Dendritic cell treated with granulocyte-macrophage colony-stimulating factor and Interleukin-4, amounts not matched to agents 40 ng/mL and 50 ng/mL, for 4 days (primary cell): ENCODE measurements around the gene CHI3L1.

Experiments used
- H3K27ac Mint-ChIP-seq: one replicate; pipeline ENCODE4 v1.8.0; 2022; ENCODE audit warnings: mild to moderate bottlenecking, mixed read lengths
- H3K27me3 Mint-ChIP-seq: one replicate; pipeline ENCODE4 v1.8.0; 2022; ENCODE audit warnings: mild to moderate bottlenecking, mixed read lengths
- H3K36me3 Mint-ChIP-seq: one replicate; pipeline ENCODE4 v1.8.0; 2022; ENCODE audit warnings: low read depth, mixed read lengths
- H3K4me1 Mint-ChIP-seq: one replicate; pipeline ENCODE4 v1.8.0; 2022; ENCODE audit warnings: low read depth, mixed read lengths
- H3K4me3 Mint-ChIP-seq: one replicate; pipeline ENCODE4 v1.8.0; 2022; ENCODE audit warnings: mild to moderate bottlenecking, moderate library complexity, mixed read lengths
- H3K9me3 Mint-ChIP-seq: one replicate; pipeline ENCODE4 v1.8.0; 2022; ENCODE audit warnings: mixed read lengths
- intact Hi-C: fragments of 100-400 bp; cut with micrococcal nuclease; formaldehyde crosslinking; loops from one replicate; pipeline ENCODE4 v1.15.0; 2022

Gene CHI3L1

GRCh38 chr1:203182387-203182953 is 4.0 kb downstream of the CHI3L1 start:
- H3K27me3 Mint-ChIP-seq: peaks cover 24% of the 10 kb centered on the region
- H3K4me3 Mint-ChIP-seq: no peak overlapping the region
- no peak overlapping the region for H3K27ac Mint-ChIP-seq
- H3K36me3 Mint-ChIP-seq: no peaks in the 10 kb centered on the region
- H3K9me3 Mint-ChIP-seq: no peaks in the 10 kb centered on the region
- intact Hi-C loops: no loop called here
- H3K4me1 Mint-ChIP-seq: peaks cover 43% of the 10 kb centered on the region

GRCh38 chr1:203181586-203182386 is 4.7 kb downstream of the CHI3L1 start:
- H3K27me3 Mint-ChIP-seq: peaks cover 24% of the 10 kb centered on the region
- H3K4me3 Mint-ChIP-seq: no peak overlapping the region
- H3K4me1 Mint-ChIP-seq: peaks cover 43% of the 10 kb centered on the region
- no peaks in the 10 kb centered on the region for H3K9me3 Mint-ChIP-seq
- intact Hi-C loops: no loop called here
- no peaks in the 10 kb centered on the region for H3K36me3 Mint-ChIP-seq
- no peak overlapping the region for H3K27ac Mint-ChIP-seq

- Mint-ChIP-seq H3K9me3 (no peaks in the 10 kb centered on the region), H3K27me3 (peaks cover 29% of the 10 kb centered on the region), H3K36me3 (no peaks in the 10 kb centered on the region), H3K4me1 (peaks cover 45% of the 10 kb centered on the region), H3K27ac (no peak overlapping the region), H3K4me3 (no peak overlapping the region)
- intact Hi-C loops: no loop called here
These were observed 5.7 kb downstream of the CHI3L1 start for GRCh38 chr1:203180611-203181330.

DNA sequence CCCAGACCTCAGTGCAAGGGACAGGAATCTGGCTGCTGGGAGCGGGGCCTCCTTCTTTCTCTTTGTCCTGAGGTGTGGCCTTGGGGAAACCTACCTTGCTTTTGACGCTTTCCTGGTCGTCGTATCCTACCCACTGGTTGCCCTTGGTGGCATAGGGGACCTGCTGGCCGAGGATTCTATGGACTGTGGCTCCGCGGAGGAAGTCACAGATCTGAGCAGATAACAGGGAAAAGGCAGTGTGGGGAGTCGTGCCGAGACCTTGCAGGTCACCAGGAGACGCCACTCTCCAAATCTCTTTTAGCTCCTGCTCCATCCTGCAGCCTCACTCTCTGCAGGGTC is 6.9 kb downstream of the CHI3L1 start:
- intact Hi-C loops: no loop called here
- Mint-ChIP-seq H3K36me3 (no peaks in the 10 kb centered on the region), H3K4me3 (no peak overlapping the region), H3K4me1 (peaks cover 57% of the 10 kb centered on the region), H3K27me3 (peaks cover 37% of the 10 kb centered on the region), H3K27ac (no peak overlapping the region), H3K9me3 (no peaks in the 10 kb centered on the region)

- H3K9me3 Mint-ChIP-seq: no peaks in the 10 kb centered on the region
- H3K27me3 Mint-ChIP-seq: peaks cover 38% of the 10 kb centered on the region
- no peak overlapping the region for H3K27ac Mint-ChIP-seq
- no peak overlapping the region for H3K4me3 Mint-ChIP-seq
- intact Hi-C loops: no loop called here
- H3K36me3 Mint-ChIP-seq: no peaks in the 10 kb centered on the region
- peaks cover 57% of the 10 kb centered on the region for H3K4me1 Mint-ChIP-seq
These were observed 7.5 kb downstream of the CHI3L1 start for GRCh38 chr1:203178821-203179666.

GRCh38 chr1:203178083-203178482 is 8.4 kb downstream of the CHI3L1 start:
- H3K27ac Mint-ChIP-seq: no peak overlapping the region
- H3K4me1 Mint-ChIP-seq: peaks cover 59% of the 10 kb centered on the region
- H3K4me3 Mint-ChIP-seq: no peak overlapping the region
- no peaks in the 10 kb centered on the region for H3K9me3 Mint-ChIP-seq
- intact Hi-C loops: no loop called here
- peaks cover 44% of the 10 kb centered on the region for H3K27me3 Mint-ChIP-seq
- no peaks in the 10 kb centered on the region for H3K36me3 Mint-ChIP-seq

GRCh38 chr1:203177470-203178039 is 8.9 kb downstream of the CHI3L1 start:
- no peaks in the 10 kb centered on the region for H3K36me3 Mint-ChIP-seq
- intact Hi-C loops: no loop called here
- H3K9me3 Mint-ChIP-seq: no peaks in the 10 kb centered on the region

DNA sequence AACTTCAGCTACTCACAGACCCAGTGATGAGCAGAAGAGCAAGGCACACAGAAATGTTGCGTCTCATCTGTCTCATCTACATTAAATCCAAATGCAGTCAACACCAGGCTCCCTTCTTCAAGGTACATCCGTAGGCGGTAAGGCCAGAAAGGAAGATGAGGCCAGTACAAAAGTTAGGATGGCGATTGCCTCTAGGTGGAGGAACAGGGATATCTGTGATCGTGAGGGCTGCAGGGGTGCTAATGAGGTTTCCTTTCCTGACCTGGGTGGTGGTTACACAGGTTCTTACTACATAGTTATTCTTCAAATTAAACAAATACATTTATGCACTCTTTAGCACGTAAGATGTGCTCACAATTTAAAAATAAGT is 9.5 kb downstream of the CHI3L1 start:
- peaks cover 46% of the 10 kb centered on the region for H3K27me3 Mint-ChIP-seq
- H3K27ac Mint-ChIP-seq: no peak overlapping the region
- no peak overlapping the region for H3K4me3 Mint-ChIP-seq
- intact Hi-C loops: no loop called here
- no peaks in the 10 kb centered on the region for H3K36me3 Mint-ChIP-seq
- no peaks in the 10 kb centered on the region for H3K9me3 Mint-ChIP-seq
- H3K4me1 Mint-ChIP-seq: peaks cover 59% of the 10 kb centered on the region

More at GRCh38 chr1:203177470-203178039, 8.9 kb downstream of the CHI3L1 start:
- H3K4me1 Mint-ChIP-seq: peaks cover 62% of the 10 kb centered on the region
- H3K27me3 Mint-ChIP-seq: peaks cover 44% of the 10 kb centered on the region
- no peak overlapping the region for H3K4me3 Mint-ChIP-seq
- H3K27ac Mint-ChIP-seq: no peak overlapping the region

GRCh38 chr1:203176273-203177035 is 10.1 kb downstream of the CHI3L1 start:
- H3K4me3 Mint-ChIP-seq: no peak overlapping the region
- no peaks in the 10 kb centered on the region for H3K36me3 Mint-ChIP-seq
- intact Hi-C loops: no loop called here
- no peaks in the 10 kb centered on the region for H3K9me3 Mint-ChIP-seq
- H3K4me1 Mint-ChIP-seq: peaks cover 57% of the 10 kb centered on the region
- no peak overlapping the region for H3K27ac Mint-ChIP-seq
- H3K27me3 Mint-ChIP-seq: peaks cover 49% of the 10 kb centered on the region

GRCh38 chr1:203175827-203176241 is 10.7 kb downstream of the CHI3L1 start:
- Mint-ChIP-seq H3K27ac (no peak overlapping the region), H3K9me3 (no peaks in the 10 kb centered on the region), H3K27me3 (peaks cover 51% of the 10 kb centered on the region), H3K36me3 (no peaks in the 10 kb centered on the region), H3K4me1 (peaks cover 57% of the 10 kb centered on the region), H3K4me3 (no peak overlapping the region)
- intact Hi-C loops: no loop called here

DNA sequence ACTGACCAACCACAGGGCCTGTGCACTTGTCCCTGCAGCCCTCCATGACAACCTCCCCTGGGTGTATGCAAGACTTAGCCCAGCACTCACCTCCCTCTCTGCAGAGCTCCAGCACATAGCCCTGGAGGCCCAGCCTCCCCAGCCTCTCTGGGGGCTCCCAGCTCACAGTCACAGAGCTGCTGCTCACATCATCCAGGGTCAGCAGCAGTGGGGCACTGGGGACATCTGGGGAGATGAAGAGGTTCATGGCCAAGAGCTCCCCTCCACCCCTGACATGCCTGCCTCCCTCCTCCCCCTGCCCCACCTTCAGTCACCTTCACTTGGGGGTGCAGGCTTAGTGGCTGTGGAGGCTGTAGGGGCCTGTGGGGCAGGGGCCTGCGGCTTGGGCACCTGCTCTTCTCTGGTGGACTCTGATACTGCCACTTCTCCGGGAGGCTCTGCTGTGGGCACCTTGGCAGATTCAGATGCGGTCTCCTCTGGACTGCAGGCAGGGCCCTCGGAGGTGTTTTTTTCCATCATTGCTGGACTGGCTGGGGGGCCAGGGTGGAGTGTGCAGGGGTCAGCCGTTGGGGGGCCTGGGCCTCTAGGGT is 11.2 kb downstream of the CHI3L1 start, which contains the start of gene MYBPH:
Gene MYBPH (minus strand): TSS at position 590 of the 590 bp plus-strand sequence. CDS start 71 bp downstream, at position 519.
- Mint-ChIP-seq H3K27ac (no peak within 1 kb of the TSS), H3K27me3 (peaks cover 52% of the 10 kb centered on the region), H3K4me1 (peaks cover 57% of the 10 kb centered on the region), H3K9me3 (no peaks in the 10 kb centered on the region), H3K36me3 (no peaks in the 10 kb centered on the region), H3K4me3 (no peak within 1 kb of the TSS)
- intact Hi-C loops: no loop called here

GRCh38 chr1:203174324-203174985 is 12.0 kb downstream of the CHI3L1 start:
- no peak overlapping the region for H3K27ac Mint-ChIP-seq
- H3K4me1 Mint-ChIP-seq: peaks cover 57% of the 10 kb centered on the region
- intact Hi-C loops: no loop called here
- no peak overlapping the region for H3K4me3 Mint-ChIP-seq
- H3K9me3 Mint-ChIP-seq: no peaks in the 10 kb centered on the region
- no peaks in the 10 kb centered on the region for H3K36me3 Mint-ChIP-seq
- H3K27me3 Mint-ChIP-seq: peaks cover 57% of the 10 kb centered on the region
